ENCODE results near the gene SLC35F3. TPM values are rescaled to one million over a fixed set of nuclear protein-coding genes. Genes with fewer than 3 reads are reported as not detected.

SLC35F3 gene
- total and polyA plus RNA-seq, 9 donors = 0.04 to 0.69 (median 0.17) TPM; not detected in 3

GRCh38 chr1:234093741-234094140 is 189.3 kb downstream of the SLC35F3 start:
- Histone ChIP-seq H3K27me3 (no peaks in the 10 kb centered on the region), H3K4me3 (no peak overlapping the region), H3K27ac (no peak overlapping the region), H3K9me3 (no peaks in the 10 kb centered on the region), H3K4me1 (ENCODE audit: insufficient read depth) (no peaks in the 10 kb centered on the region), H3K36me3 (no peaks in the 10 kb centered on the region)
- TF ChIP-seq POLR2A (IDR thresholded peaks at IDR 0.05) (no peak), EP300 (IDR thresholded peaks at IDR 0.05) (no peak), CTCF (IDR thresholded peaks at IDR 0.05) (no peak)
- peak in 1 of 5 donors; percentile 37 for DNase-seq
- WGBS, 3 donors = 3 to 6% (median 4%) methylated on average over 5 of the region's 5 CpGs
- intact Hi-C loops (cut with DNase I) = no loop called here

- WGBS, 3 donors = 9 to 14% (median 13%) methylated on average over 1 of the region's 1 CpG
- no peaks in the 10 kb centered on the region for H3K9me3 ChIP-seq
- no peaks in the 10 kb centered on the region for H3K4me1 ChIP-seq (ENCODE audit: insufficient read depth)
- no peak overlapping the region for H3K4me3 ChIP-seq
- no peaks in the 10 kb centered on the region for H3K27me3 ChIP-seq
- intact Hi-C loops (cut with DNase I) = no loop called here
- no peak for TF ChIP-seq EP300 (IDR thresholded peaks at IDR 0.05)
- TF ChIP-seq POLR2A (IDR thresholded peaks at IDR 0.05) = no peak
- no peak for TF ChIP-seq CTCF (IDR thresholded peaks at IDR 0.05)
- H3K36me3 ChIP-seq = no peaks in the 10 kb centered on the region
- DNase-seq = no peak
- no peak overlapping the region for H3K27ac ChIP-seq
Measured at GRCh38 chr1:234094172-234094571, 189.7 kb downstream of the SLC35F3 start.

GRCh38 chr1:234096161-234096770 is 191.8 kb downstream of the SLC35F3 start:
- Histone ChIP-seq H3K27ac (no peak overlapping the region), H3K27me3 (no peaks in the 10 kb centered on the region), H3K4me1 (ENCODE audit: insufficient read depth) (no peaks in the 10 kb centered on the region), H3K4me3 (no peak overlapping the region), H3K9me3 (no peaks in the 10 kb centered on the region), H3K36me3 (no peaks in the 10 kb centered on the region)
- 58 to 67% (median 60%) methylated on average over 7 of the region's 7 CpGs for WGBS, 3 donors
- intact Hi-C loops (cut with DNase I) = no loop called here
- DNase-seq = no peak
- TF ChIP-seq POLR2A (IDR thresholded peaks at IDR 0.05) (no peak), EP300 (IDR thresholded peaks at IDR 0.05) (no peak), CTCF (IDR thresholded peaks at IDR 0.05) (no peak)

GRCh38 chr1:234102583-234102982 is 198.1 kb downstream of the SLC35F3 start:
- Histone ChIP-seq H3K4me3 (no peak overlapping the region), H3K4me1 (ENCODE audit: insufficient read depth) (no peaks in the 10 kb centered on the region), H3K27me3 (no peaks in the 10 kb centered on the region), H3K9me3 (no peaks in the 10 kb centered on the region), H3K27ac (no peak overlapping the region), H3K36me3 (no peaks in the 10 kb centered on the region)
- 6 to 11% (median 10%) methylated on average over 8 of the region's 8 CpGs for WGBS, 3 donors
- TF ChIP-seq CTCF (IDR thresholded peaks at IDR 0.05) (no peak), POLR2A (IDR thresholded peaks at IDR 0.05) (no peak), EP300 (IDR thresholded peaks at IDR 0.05) (no peak)
- intact Hi-C loops (cut with DNase I) = no loop called here
- no peak for DNase-seq

Data from ovary (tissue), 9 donors.